Measurements from ENCODE around the gene ST7L.

- TF ChIP-seq, protein P1, sequence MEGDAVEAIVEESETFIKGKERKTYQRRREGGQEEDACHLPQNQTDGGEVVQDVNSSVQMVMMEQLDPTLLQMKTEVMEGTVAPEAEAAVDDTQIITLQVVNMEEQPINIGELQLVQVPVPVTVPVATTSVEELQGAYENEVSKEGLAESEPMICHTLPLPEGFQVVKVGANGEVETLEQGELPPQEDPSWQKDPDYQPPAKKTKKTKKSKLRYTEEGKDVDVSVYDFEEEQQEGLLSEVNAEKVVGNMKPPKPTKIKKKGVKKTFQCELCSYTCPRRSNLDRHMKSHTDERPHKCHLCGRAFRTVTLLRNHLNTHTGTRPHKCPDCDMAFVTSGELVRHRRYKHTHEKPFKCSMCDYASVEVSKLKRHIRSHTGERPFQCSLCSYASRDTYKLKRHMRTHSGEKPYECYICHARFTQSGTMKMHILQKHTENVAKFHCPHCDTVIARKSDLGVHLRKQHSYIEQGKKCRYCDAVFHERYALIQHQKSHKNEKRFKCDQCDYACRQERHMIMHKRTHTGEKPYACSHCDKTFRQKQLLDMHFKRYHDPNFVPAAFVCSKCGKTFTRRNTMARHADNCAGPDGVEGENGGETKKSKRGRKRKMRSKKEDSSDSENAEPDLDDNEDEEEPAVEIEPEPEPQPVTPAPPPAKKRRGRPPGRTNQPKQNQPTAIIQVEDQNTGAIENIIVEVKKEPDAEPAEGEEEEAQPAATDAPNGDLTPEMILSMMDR (IDR thresholded peaks at IDR 0.05): no peak
- TF ChIP-seq POLR2A (IDR thresholded peaks at IDR 0.05): no peak
These were observed 82.4 kb downstream of the ST7L start for GRCh38 chr1:112536561-112536960.

Measured in testis (tissue), 2 donors.